Measurements from ENCODE around the gene SLC39A7.

SLC39A7 gene

GRCh38 chr6:33206027-33206863, 5.6 kb downstream of the SLC39A7 start:
- Histone ChIP-seq H3K27ac (ENCODE audit: low read depth, low read length) (no peak overlapping the region), H3K27me3 (ENCODE audit: control insufficient read depth, low read length) (no peaks in the 10 kb centered on the region), H3K9me2 (replicated peaks; ENCODE audit: control insufficient read depth, low read length) (no peaks in the 10 kb centered on the region), H4K20me1 (ENCODE audit: control insufficient read depth, insufficient read depth, low read depth, low read length) (no peaks in the 10 kb centered on the region), H3K9me3 (ENCODE audit: control insufficient read depth, insufficient read depth, low read length) (no peaks in the 10 kb centered on the region), H3F3A (ENCODE audit: control insufficient read depth, insufficient read depth) (peaks cover 31% of the 10 kb centered on the region), H3K79me2 (ENCODE audit: control insufficient read depth, low read length) (peaks cover 35% of the 10 kb centered on the region), H3K4me2 (ENCODE audit: low read length) (no peak overlapping the region), H3K4me1 (ENCODE audit: control insufficient read depth, low read length) (peaks cover 51% of the 10 kb centered on the region), H3K36me3 (ENCODE audit: control insufficient read depth, low read length) (peaks cover 37% of the 10 kb centered on the region), H3K4me3 (ENCODE audit: low read length) (no peak overlapping the region)
- TF ChIP-seq EZH2phosphoT487 (IDR thresholded peaks at IDR 0.05; ENCODE audit: borderline replicate concordance, low read length): no peak
- TF ChIP-seq, protein P1, sequence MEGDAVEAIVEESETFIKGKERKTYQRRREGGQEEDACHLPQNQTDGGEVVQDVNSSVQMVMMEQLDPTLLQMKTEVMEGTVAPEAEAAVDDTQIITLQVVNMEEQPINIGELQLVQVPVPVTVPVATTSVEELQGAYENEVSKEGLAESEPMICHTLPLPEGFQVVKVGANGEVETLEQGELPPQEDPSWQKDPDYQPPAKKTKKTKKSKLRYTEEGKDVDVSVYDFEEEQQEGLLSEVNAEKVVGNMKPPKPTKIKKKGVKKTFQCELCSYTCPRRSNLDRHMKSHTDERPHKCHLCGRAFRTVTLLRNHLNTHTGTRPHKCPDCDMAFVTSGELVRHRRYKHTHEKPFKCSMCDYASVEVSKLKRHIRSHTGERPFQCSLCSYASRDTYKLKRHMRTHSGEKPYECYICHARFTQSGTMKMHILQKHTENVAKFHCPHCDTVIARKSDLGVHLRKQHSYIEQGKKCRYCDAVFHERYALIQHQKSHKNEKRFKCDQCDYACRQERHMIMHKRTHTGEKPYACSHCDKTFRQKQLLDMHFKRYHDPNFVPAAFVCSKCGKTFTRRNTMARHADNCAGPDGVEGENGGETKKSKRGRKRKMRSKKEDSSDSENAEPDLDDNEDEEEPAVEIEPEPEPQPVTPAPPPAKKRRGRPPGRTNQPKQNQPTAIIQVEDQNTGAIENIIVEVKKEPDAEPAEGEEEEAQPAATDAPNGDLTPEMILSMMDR (IDR thresholded peaks at IDR 0.05; ENCODE audit: low read depth, low read length, poor library complexity, severe bottlenecking): no peak

- Histone ChIP-seq H3K9me2 (replicated peaks; ENCODE audit: control insufficient read depth, low read length) (no peaks in the 10 kb centered on the region), H3K27ac (ENCODE audit: low read depth, low read length) (no peak overlapping the region), H3K27me3 (ENCODE audit: control insufficient read depth, low read length) (no peaks in the 10 kb centered on the region), H3K4me2 (ENCODE audit: low read length) (peak overlapping the region; percentile 99), H3K36me3 (ENCODE audit: control insufficient read depth, low read length) (peaks cover 29% of the 10 kb centered on the region), H4K20me1 (ENCODE audit: control insufficient read depth, insufficient read depth, low read depth, low read length) (no peaks in the 10 kb centered on the region; the same call in 1 of the 2 replicates), H3F3A (ENCODE audit: control insufficient read depth, insufficient read depth) (peaks cover 31% of the 10 kb centered on the region), H3K4me3 (ENCODE audit: low read length) (peak overlapping the region; percentile 94), H3K9me3 (ENCODE audit: control insufficient read depth, insufficient read depth, low read length) (no peaks in the 10 kb centered on the region), H3K4me1 (ENCODE audit: control insufficient read depth, low read length) (peaks cover 43% of the 10 kb centered on the region), H3K79me2 (ENCODE audit: control insufficient read depth, low read length) (peaks cover 27% of the 10 kb centered on the region)
- no peak for TF ChIP-seq EZH2phosphoT487 (IDR thresholded peaks at IDR 0.05; ENCODE audit: borderline replicate concordance, low read length)
- TF ChIP-seq, protein P1 (IDR thresholded peaks at IDR 0.05; ENCODE audit: low read depth, low read length, poor library complexity, severe bottlenecking): no peak
These were observed 6.3 kb downstream of the SLC39A7 start for GRCh38 chr6:33206864-33207551.

- H3K4me2 ChIP-seq (ENCODE audit: low read length): peak overlapping the region; percentile 99
- no peaks in the 10 kb centered on the region; the same call in 1 of the 2 replicates for H3K27me3 ChIP-seq (ENCODE audit: control insufficient read depth, low read length)
- H3K4me3 ChIP-seq (ENCODE audit: low read length): peak overlapping the region; percentile 94
- H3K9me2 ChIP-seq (replicated peaks; ENCODE audit: control insufficient read depth, low read length): no peaks in the 10 kb centered on the region
- peak overlapping the region; percentile 64 for H3K27ac ChIP-seq (ENCODE audit: low read depth, low read length)
- H4K20me1 ChIP-seq (ENCODE audit: control insufficient read depth, insufficient read depth, low read depth, low read length): no peaks in the 10 kb centered on the region; the same call in 1 of the 2 replicates
- H3K4me1 ChIP-seq (ENCODE audit: control insufficient read depth, low read length): peaks cover 39% of the 10 kb centered on the region
- H3F3A ChIP-seq (ENCODE audit: control insufficient read depth, insufficient read depth): peaks cover 30% of the 10 kb centered on the region
- TF ChIP-seq, protein P1 (IDR thresholded peaks at IDR 0.05; ENCODE audit: low read depth, low read length, poor library complexity, severe bottlenecking): no peak
- TF ChIP-seq EZH2phosphoT487 (IDR thresholded peaks at IDR 0.05; ENCODE audit: borderline replicate concordance, low read length): no peak
- peaks cover 21% of the 10 kb centered on the region for H3K79me2 ChIP-seq (ENCODE audit: control insufficient read depth, low read length)
- no peaks in the 10 kb centered on the region for H3K9me3 ChIP-seq (ENCODE audit: control insufficient read depth, insufficient read depth, low read length)
- H3K36me3 ChIP-seq (ENCODE audit: control insufficient read depth, low read length): peaks cover 26% of the 10 kb centered on the region
These were observed 7.0 kb downstream of the SLC39A7 start for GRCh38 chr6:33207552-33208090.
